Activated naive CD4-positive, alpha-beta T cell treated with anti-CD3 and anti-CD28 coated beads, Interleukin-2, amount 10 ng/mL, durations not matched to agents 7 days and 5 days (primary cell): ENCODE results near the gene PDGFRB.

Source experiments
- CTCF ChIA-PET: fragments of 350-600 bp; sonication (Branson Sonifier 250); formaldehyde crosslinking; loops from one replicate; lab custom pipeline; 2021; ENCODE audit warnings: antibody characterized with exemption; lab: Charles Lee
- DNase-seq: peaks from one replicate; pipeline ENCODE4 v3.0.0-alpha.2; 2020
- H3K27ac Mint-ChIP-seq: one replicate; pipeline ENCODE4 v1.8.0; 2021; ENCODE audit warnings: mild to moderate bottlenecking, moderate library complexity, mixed read lengths
- H3K27me3 Mint-ChIP-seq: one replicate; pipeline ENCODE4 v1.8.0; 2021; ENCODE audit warnings: mild to moderate bottlenecking, mixed read lengths
- H3K36me3 Mint-ChIP-seq: one replicate; pipeline ENCODE4 v1.8.0; 2021; ENCODE audit warnings: mixed read lengths
- H3K4me1 Mint-ChIP-seq: one replicate; pipeline ENCODE4 v1.8.0; 2021; ENCODE audit warnings: mixed read lengths
- H3K4me3 Mint-ChIP-seq: one replicate; pipeline ENCODE4 v1.8.0; 2021; ENCODE audit warnings: mild to moderate bottlenecking, moderate library complexity, mixed read lengths
- H3K9me3 Mint-ChIP-seq: one replicate; pipeline ENCODE4 v1.8.0; 2021; ENCODE audit warnings: mixed read lengths

The PDGFRB gene

DNA sequence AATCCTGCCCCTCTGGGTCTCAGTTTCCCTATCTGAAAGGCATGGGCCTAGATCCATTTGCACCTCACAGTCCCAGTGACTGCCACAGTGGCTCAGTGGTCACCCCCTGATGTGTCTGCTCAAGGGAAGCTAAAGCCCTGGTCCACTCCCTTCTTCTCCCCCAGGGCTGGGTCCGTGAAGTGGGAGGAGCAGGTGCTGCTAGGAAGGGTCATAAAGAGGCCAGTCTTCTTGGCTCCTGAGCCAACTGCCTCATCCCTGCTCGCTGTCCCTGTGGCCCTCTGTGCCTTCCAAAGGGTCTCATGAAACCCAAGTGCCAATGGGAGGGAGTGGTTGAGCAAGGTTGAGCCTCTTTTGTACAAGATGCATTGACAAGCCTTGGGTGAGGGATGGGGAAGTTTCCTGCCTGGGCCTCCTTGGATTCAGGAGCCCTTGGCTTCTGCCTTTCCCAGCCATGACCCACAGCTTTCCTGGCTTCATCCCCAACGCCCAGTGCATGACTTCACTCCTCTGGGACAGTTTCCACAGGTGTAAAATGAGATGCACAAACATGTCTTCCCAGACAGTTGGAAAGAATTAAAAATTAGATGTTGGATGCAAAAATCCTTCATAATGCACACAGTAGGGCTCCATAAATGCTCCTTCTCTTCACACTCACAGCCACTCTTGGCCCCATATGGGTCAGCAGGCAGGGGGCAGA lies 32.6 kb upstream of the PDGFRB start:
- Mint-ChIP-seq H3K27me3 (peaks cover 75% of the 10 kb centered on the region), H3K27ac (no peak overlapping the region)

DNA sequence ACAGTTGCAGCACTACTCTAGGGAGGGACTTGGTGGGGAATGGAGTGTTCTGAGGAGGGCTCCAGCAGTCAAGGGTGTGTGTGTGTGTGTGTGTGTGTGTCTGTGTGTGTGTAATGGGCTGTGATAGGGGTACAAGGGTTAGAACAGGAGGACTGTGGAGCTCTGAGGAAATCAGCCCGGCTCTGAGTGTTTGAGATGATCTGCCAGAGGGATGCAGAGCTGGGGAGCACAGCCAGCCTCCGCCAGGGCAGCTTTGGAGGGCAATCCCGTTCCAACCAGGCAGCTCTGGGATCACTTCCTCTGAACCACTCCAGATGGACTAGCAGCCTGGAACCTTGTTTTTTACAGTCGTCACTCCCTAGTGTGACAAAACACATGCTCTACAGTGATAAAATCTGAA lies 31.3 kb upstream of the PDGFRB start:
- no peak for DNase-seq
- Mint-ChIP-seq H3K9me3 (no peaks in the 10 kb centered on the region), H3K4me3 (no peak overlapping the region), H3K4me1 (no peaks in the 10 kb centered on the region), H3K27ac (no peak overlapping the region), H3K36me3 (no peaks in the 10 kb centered on the region), H3K27me3 (peaks cover 71% of the 10 kb centered on the region)
- CTCF ChIA-PET: interaction anchor here (0.6 to 1.6 kb wide), 2 partner anchors 11 to 13 kb away, joined by 3 read pairs; no protein-coding TSS in a partner anchor

More for the DNA sequence above, 32.6 kb upstream of the PDGFRB start:
- H3K9me3 Mint-ChIP-seq: no peaks in the 10 kb centered on the region
- DNase-seq: no peak
- H3K4me1 Mint-ChIP-seq: no peaks in the 10 kb centered on the region
- CTCF ChIA-PET: interaction anchor here (1.1 kb wide), 1 partner anchor 26 kb away, joined by 4 read pairs; no protein-coding TSS in a partner anchor
- no peak overlapping the region for H3K4me3 Mint-ChIP-seq
- H3K36me3 Mint-ChIP-seq: no peaks in the 10 kb centered on the region

- H3K4me1 Mint-ChIP-seq: no peaks in the 10 kb centered on the region
- CTCF ChIA-PET: interaction anchor here (1.6 kb wide), 1 partner anchor 13 kb away, joined by 3 read pairs; no protein-coding TSS in a partner anchor
- no peak overlapping the region for H3K27ac Mint-ChIP-seq
- H3K27me3 Mint-ChIP-seq: peaks cover 66% of the 10 kb centered on the region
- no peaks in the 10 kb centered on the region for H3K36me3 Mint-ChIP-seq
- H3K4me3 Mint-ChIP-seq: no peak overlapping the region
- H3K9me3 Mint-ChIP-seq: no peaks in the 10 kb centered on the region
- no peak for DNase-seq
Observed at GRCh38 chr5:150186137-150186536, 30.5 kb upstream of the PDGFRB start.

- Mint-ChIP-seq H3K27me3 (peaks cover 63% of the 10 kb centered on the region), H3K9me3 (no peaks in the 10 kb centered on the region), H3K27ac (no peak overlapping the region), H3K4me1 (no peaks in the 10 kb centered on the region), H3K4me3 (no peak overlapping the region), H3K36me3 (no peaks in the 10 kb centered on the region)
- no peak for DNase-seq
- CTCF ChIA-PET: interaction anchor here (1.6 kb wide), 1 partner anchor 14 kb away, joined by 3 read pairs; no protein-coding TSS in a partner anchor
Observed at GRCh38 chr5:150184990-150185912, 29.6 kb upstream of the PDGFRB start.

DNA sequence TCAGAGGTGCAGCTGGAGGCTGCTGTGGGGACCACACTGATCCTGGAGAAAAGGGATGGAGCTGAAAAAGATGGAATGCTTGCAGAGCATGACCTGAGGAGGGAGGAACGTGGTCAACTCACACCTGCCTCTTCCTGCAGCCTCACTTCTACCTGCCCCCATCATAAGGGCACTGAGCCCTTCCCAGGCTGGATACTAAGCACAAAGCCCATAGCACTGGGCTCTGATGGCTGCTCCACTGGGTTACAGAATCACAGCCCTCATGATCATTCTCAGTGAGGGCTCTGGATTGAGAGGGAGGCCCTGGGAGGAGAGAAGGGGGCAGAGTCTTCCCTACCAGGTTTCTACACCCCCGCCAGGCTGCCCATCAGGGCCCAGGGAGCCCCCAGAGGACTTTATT lies 28.4 kb upstream of the PDGFRB start:
- Mint-ChIP-seq H3K27me3 (peaks cover 51% of the 10 kb centered on the region), H3K4me1 (no peaks in the 10 kb centered on the region), H3K36me3 (no peaks in the 10 kb centered on the region), H3K9me3 (no peaks in the 10 kb centered on the region), H3K27ac (no peak overlapping the region), H3K4me3 (no peak overlapping the region)
- CTCF ChIA-PET: no interaction called here
- DNase-seq: no peak

GRCh38 chr5:150183436-150183835 lies 27.8 kb upstream of the PDGFRB start:
- H3K4me1 Mint-ChIP-seq: no peaks in the 10 kb centered on the region
- CTCF ChIA-PET: no interaction called here

DNA sequence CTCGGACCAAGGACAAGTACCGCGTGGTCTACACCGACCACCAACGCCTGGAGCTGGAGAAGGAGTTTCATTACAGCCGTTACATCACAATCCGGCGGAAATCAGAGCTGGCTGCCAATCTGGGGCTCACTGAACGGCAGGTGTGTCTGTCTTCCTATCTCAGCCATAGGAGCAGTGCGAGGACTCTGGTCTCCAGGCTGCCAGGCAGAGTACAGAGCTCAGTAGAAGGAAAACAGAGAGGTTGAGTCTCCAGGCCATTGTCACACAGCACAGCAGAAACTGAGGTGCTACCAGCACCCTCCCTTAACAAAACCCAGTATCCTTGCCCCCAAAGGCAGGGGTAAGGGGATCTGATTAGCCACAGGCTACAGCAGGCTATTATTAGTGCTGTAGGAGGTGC lies 27.1 kb upstream of the PDGFRB start:
- no peaks in the 10 kb centered on the region for H3K4me1 Mint-ChIP-seq
- no peaks in the 10 kb centered on the region for H3K36me3 Mint-ChIP-seq
- no peak for DNase-seq
- peaks cover 38% of the 10 kb centered on the region for H3K27me3 Mint-ChIP-seq
- H3K9me3 Mint-ChIP-seq: no peaks in the 10 kb centered on the region
- CTCF ChIA-PET: interaction anchor here (0.6 to 0.9 kb wide), 2 partner anchors 24 to 31 kb away, joined by 4 to 5 read pairs; no protein-coding TSS in a partner anchor
- H3K27ac Mint-ChIP-seq: no peak overlapping the region
- no peak overlapping the region for H3K4me3 Mint-ChIP-seq

More at GRCh38 chr5:150183436-150183835, 27.8 kb upstream of the PDGFRB start:
- H3K27ac Mint-ChIP-seq: no peak overlapping the region
- no peaks in the 10 kb centered on the region for H3K9me3 Mint-ChIP-seq
- no peak overlapping the region for H3K4me3 Mint-ChIP-seq
- peaks cover 45% of the 10 kb centered on the region for H3K27me3 Mint-ChIP-seq
- H3K36me3 Mint-ChIP-seq: no peaks in the 10 kb centered on the region
- DNase-seq: no peak

DNA sequence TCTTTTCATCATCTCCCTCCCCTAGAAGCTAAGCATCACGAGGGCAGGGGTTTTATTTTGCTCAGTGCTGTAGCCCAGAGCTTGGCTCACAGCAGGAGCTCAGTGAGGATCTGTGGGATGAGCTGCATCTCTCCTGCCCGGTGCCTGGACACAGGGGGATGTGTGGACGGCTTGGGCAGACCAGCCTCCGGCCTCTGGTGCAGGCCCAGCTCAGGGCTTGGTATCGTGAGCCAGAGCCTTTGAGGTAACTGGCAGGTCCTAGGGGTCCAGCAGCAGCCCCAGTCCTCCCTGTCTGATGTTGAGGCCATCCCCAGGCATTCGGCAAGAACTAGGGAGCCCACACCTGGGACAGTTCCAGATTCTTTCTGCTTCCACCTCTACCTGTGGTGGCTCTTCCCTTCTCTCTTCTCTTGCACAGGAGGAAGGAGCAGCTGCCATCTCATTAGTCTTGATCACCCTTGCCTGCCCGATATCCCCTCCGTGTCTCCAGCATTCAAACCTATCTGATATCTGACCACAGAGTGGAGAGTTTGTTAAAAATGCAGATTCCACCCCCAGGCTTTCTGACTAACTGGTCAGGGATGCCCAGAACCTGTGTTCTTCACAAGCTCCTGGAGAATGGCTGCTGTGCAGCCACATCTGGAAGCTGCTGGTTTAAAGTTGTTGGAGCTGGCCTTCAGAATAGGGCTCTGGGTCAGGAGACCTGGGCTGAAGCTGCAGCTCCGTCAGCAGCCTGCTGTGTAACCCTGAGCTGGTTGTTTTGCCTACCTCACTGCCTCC lies 26.3 kb upstream of the PDGFRB start:
- DNase-seq: no peak
- CTCF ChIA-PET: interaction anchor here (0.6 to 0.9 kb wide), 2 partner anchors 23 to 32 kb away, joined by 4 to 5 read pairs; no protein-coding TSS in a partner anchor
- no peaks in the 10 kb centered on the region for H3K9me3 Mint-ChIP-seq
- H3K4me3 Mint-ChIP-seq: no peak overlapping the region
- no peaks in the 10 kb centered on the region for H3K4me1 Mint-ChIP-seq
- no peak overlapping the region for H3K27ac Mint-ChIP-seq
- no peaks in the 10 kb centered on the region for H3K36me3 Mint-ChIP-seq
- peaks cover 33% of the 10 kb centered on the region for H3K27me3 Mint-ChIP-seq

- CTCF ChIA-PET: no interaction called here
- Mint-ChIP-seq H3K27me3 (peaks cover 32% of the 10 kb centered on the region), H3K9me3 (no peaks in the 10 kb centered on the region), H3K27ac (no peak overlapping the region), H3K4me3 (no peak overlapping the region), H3K36me3 (no peaks in the 10 kb centered on the region), H3K4me1 (no peaks in the 10 kb centered on the region)
- no peak for DNase-seq
Observed at GRCh38 chr5:150181027-150181426, 25.4 kb upstream of the PDGFRB start.

DNA sequence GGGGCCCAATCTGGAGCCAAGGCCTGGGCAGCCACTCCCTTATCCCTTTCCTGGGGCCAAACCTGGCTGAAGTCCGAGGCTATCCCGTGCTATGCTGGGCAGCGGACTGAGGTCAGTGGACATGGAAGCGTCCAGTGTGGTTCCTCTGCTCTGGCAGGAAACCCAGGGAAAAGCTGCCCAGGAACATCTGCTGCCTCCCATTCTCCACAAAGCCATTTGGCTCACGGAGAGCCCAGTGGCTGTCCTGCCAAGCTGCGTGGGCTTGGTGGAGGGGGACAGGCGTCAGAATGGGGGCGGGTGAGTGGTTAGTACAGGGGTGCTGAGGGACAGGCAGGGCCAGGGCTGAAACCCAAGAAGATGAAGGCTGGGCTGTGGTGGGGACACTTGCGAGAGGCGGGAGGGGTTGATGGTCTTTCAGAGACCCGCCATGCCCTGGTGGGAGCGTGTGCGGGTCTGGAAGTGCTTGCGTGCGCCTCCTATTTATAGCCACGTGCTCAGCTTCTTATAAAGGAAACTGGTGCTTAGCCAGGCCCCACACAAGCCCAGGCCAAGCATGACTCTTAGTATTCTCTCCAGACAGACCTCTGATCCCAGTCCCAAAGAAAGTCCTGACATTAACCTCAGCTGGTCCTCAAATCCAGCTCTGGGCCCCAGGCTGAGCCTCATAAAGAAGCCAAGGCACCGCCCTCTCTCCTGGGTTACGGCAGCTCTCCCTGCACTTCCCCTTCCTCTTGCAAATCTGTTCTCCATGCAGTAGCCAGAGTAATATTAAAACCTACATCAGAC lies 24.8 kb upstream of the PDGFRB start:
- H3K27ac Mint-ChIP-seq: no peak overlapping the region
- CTCF ChIA-PET: no interaction called here
- H3K9me3 Mint-ChIP-seq: no peaks in the 10 kb centered on the region
- no peak overlapping the region for H3K4me3 Mint-ChIP-seq
- H3K36me3 Mint-ChIP-seq: no peaks in the 10 kb centered on the region
- H3K4me1 Mint-ChIP-seq: no peaks in the 10 kb centered on the region
- peaks cover 38% of the 10 kb centered on the region for H3K27me3 Mint-ChIP-seq
- no peak for DNase-seq

DNA sequence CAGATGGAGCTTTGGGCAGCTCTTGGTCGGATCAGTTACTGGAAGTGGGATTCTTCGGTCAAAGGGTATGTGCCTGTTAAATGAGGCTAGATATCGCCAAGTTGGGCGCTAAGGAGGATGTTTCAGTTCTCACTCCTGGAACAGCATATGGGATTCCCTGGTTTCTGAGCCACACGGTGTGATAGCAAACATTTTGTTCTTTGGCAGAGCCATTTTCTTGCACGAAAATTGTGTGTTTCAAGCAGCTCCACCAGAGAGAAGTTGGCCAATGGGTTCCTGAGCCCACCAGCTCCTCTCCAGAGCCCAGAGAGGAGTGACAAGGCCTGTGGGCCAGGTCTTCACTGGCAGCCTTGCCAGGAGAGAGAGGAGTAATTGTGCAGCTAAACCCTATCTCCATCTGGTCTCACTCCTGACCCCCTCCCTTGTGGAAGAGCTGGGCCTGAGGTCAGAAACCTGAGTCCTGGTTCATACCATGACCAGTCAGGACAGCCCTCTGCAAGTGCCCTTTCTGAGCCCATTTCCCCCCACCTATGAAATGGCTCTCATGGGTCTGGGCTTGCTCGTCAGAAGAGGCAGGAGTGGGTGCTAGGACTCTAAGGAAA lies 23.5 kb upstream of the PDGFRB start:
- DNase-seq: no peak
- no peak overlapping the region for H3K4me3 Mint-ChIP-seq
- H3K9me3 Mint-ChIP-seq: no peaks in the 10 kb centered on the region
- H3K27ac Mint-ChIP-seq: no peak overlapping the region
- H3K36me3 Mint-ChIP-seq: no peaks in the 10 kb centered on the region
- no peaks in the 10 kb centered on the region for H3K4me1 Mint-ChIP-seq
- CTCF ChIA-PET: interaction anchor here (0.6 kb wide), 1 partner anchor 217 kb away, joined by 3 read pairs; no protein-coding TSS in a partner anchor
- H3K27me3 Mint-ChIP-seq: peaks cover 40% of the 10 kb centered on the region

GRCh38 chr5:150178262-150178661 lies 22.6 kb upstream of the PDGFRB start:
- Mint-ChIP-seq H3K4me1 (no peaks in the 10 kb centered on the region), H3K4me3 (no peak overlapping the region), H3K9me3 (no peaks in the 10 kb centered on the region), H3K36me3 (no peaks in the 10 kb centered on the region), H3K27ac (no peak overlapping the region), H3K27me3 (peaks cover 48% of the 10 kb centered on the region)
- CTCF ChIA-PET: interaction anchor here (0.6 to 1.1 kb wide), 2 partner anchors 16 to 216 kb away, joined by 3 to 5 read pairs; no protein-coding TSS in a partner anchor
- DNase-seq: no peak

GRCh38 chr5:150177721-150178120 lies 22.1 kb upstream of the PDGFRB start:
- no peak for DNase-seq
- Mint-ChIP-seq H3K27ac (no peak overlapping the region), H3K36me3 (no peaks in the 10 kb centered on the region), H3K4me1 (no peaks in the 10 kb centered on the region), H3K27me3 (peaks cover 51% of the 10 kb centered on the region), H3K4me3 (no peak overlapping the region), H3K9me3 (no peaks in the 10 kb centered on the region)
- CTCF ChIA-PET: interaction anchor here (1.0 to 1.1 kb wide), 2 partner anchors 16 to 18 kb away, joined by 5 read pairs; no protein-coding TSS in a partner anchor
